GM12878 (cell line): ENCODE measurements around the gene SLC6A3. TPM values are rescaled to one million over a fixed set of nuclear protein-coding genes. Genes with fewer than 3 reads are reported as not detected.

Source experiments
- ATAC-seq: fragments of 200-7000 bp; cut with Tn5 transposase; 3 replicates; pipeline ENCODE4 v1.9.1; 2020; ENCODE audit warnings: mild to moderate bottlenecking, moderate library complexity
- BruUV-seq: library from RNA; stranded (reverse); fragments of 400-500 nt; replicated peaks from 2 replicates; lab custom pipeline; 2021; lab: Mats Ljungman, UMichigan
- CTCF ChIA-PET: fragments of 300-600 bp; sonication (Branson Sonifier 250); formaldehyde crosslinking; extraction: SDS; loops from one replicate; lab custom pipeline; 2021; ENCODE audit warnings: inconsistent platforms; lab: Yijun Ruan, JAX
- POLR2A ChIA-PET: fragments of 350-600 bp; formaldehyde crosslinking; extraction: SDS; loops from one replicate; lab custom pipeline; 2021; ENCODE audit warnings: inconsistent platforms; lab: Charles Lee
- RAD21 ChIA-PET: fragments of 300-600 bp; sonication (Branson Sonifier 250); formaldehyde crosslinking; loops from one replicate; lab custom pipeline; 2023; ENCODE audit warnings: antibody characterized with exemption; ENCODE audit not compliant: unreplicated experiment; lab: Charles Lee
- SMC1A ChIA-PET: fragments of 300-600 bp; sonication (Branson Sonifier 250); formaldehyde crosslinking; loops from one replicate; lab custom pipeline; 2023; ENCODE audit not compliant: unreplicated experiment, uncharacterized antibody; lab: Charles Lee
- DNase-seq: peaks from one replicate; pipeline ENCODE4 v3.0.0-alpha.2; 2011; ENCODE audit warnings: low read depth, low spot score
- FAIRE-seq: peaks from 3 replicates; lab custom pipeline; 2011; peaks lifted over from hg19 to GRCh38; lab: Jason Lieb, UNC
- H2AFZ ChIP-seq: 2 replicates; pipeline ENCODE4 v1.6.0; 2011; ENCODE audit warnings: low read depth, low read length, control low read depth; ENCODE audit not compliant: control insufficient read depth
- H3K27ac ChIP-seq: 2 replicates; pipeline ENCODE4 v1.5.1; 2011; ENCODE audit warnings: control low read depth; ENCODE audit not compliant: control insufficient read depth, insufficient read depth
- H3K27me3 ChIP-seq, 2 experiments: replicated peaks in 1 of 2; 2 replicates each; pipeline versions ENCODE4 v1.6.0 to v1.6.1; 2011; ENCODE audit warnings: low read length in 1 of 2; ENCODE audit not compliant: control insufficient read depth in 2 of 2, insufficient read depth in 2 of 2
- H3K36me3 ChIP-seq, 2 experiments: 2 replicates each; pipeline ENCODE4 v1.5.1; 2011; ENCODE audit warnings: low read length in 1 of 2; ENCODE audit not compliant: control insufficient read depth in 2 of 2, insufficient read depth in 2 of 2
- H3K4me1 ChIP-seq: 2 replicates; pipeline ENCODE4 v1.6.1; 2011; ENCODE audit warnings: mild to moderate bottlenecking, low read length, moderate library complexity, mixed read lengths; ENCODE audit not compliant: control insufficient read depth, insufficient read depth
- H3K4me2 ChIP-seq: 2 replicates; pipeline ENCODE4 v1.6.0; 2011; ENCODE audit warnings: control low read depth; ENCODE audit not compliant: control insufficient read depth, insufficient read depth
- H3K4me3 ChIP-seq: fragments of 200-600 bp; sonication (generic); 2 replicates; pipeline ENCODE4 v1.5.1; 2016
- H3K79me2 ChIP-seq: 2 replicates; pipeline ENCODE4 v1.6.0; 2011; ENCODE audit warnings: low read length; ENCODE audit not compliant: control insufficient read depth, insufficient read depth
- H3K9ac ChIP-seq: 2 replicates; pipeline ENCODE4 v1.8.0; 2011; ENCODE audit warnings: low read length, control low read depth, mixed read lengths; ENCODE audit not compliant: control insufficient read depth, insufficient read depth
- H3K9me3 ChIP-seq: replicated peaks from 3 replicates; pipeline ENCODE4 v1.5.1; 2011; ENCODE audit warnings: mild to moderate bottlenecking, low read length; ENCODE audit not compliant: control insufficient read depth, insufficient read depth
- H4K20me1 ChIP-seq: 2 replicates; pipeline ENCODE4 v1.6.0; 2011; ENCODE audit not compliant: control insufficient read depth, insufficient read depth
- ATF2 ChIP-seq: IDR thresholded peaks from 2 replicates; pipeline ENCODE4 v1.6.1; 2012; ENCODE audit warnings: low read length, inconsistent platforms
- EGR1 ChIP-seq, 2 experiments: IDR thresholded peaks; 1 replicate in 1 of 2; 2 replicates in 1 of 2; pipeline ENCODE4 v1.6.1; 2011 to 2012; ENCODE audit warnings: low read depth in 2 of 2, low read length in 2 of 2, borderline replicate concordance in 1 of 2, mild to moderate bottlenecking in 1 of 2, moderate library complexity in 1 of 2
- GATAD2B ChIP-seq: fragments of 450-650 bp; conservative IDR thresholded peaks from 2 replicates; pipeline ENCODE4 v1.6.1; 2017; ENCODE audit warnings: low read depth, mild to moderate bottlenecking, moderate library complexity
- HDAC2 ChIP-seq: fragments of 200-600 bp; sonication (generic); IDR thresholded peaks from 2 replicates; pipeline ENCODE4 v1.6.1; 2017
- IKZF1 ChIP-seq: fragments of 450-650 bp; conservative IDR thresholded peaks from 2 replicates; pipeline ENCODE4 v1.6.1; 2017; ENCODE audit warnings: antibody characterized with exemption, mild to moderate bottlenecking
- MEF2A ChIP-seq: IDR thresholded peaks from 2 replicates; pipeline ENCODE4 v1.6.1; 2011; ENCODE audit warnings: low read depth, mild to moderate bottlenecking, low read length, moderate library complexity; ENCODE audit not compliant: insufficient read depth
- MLLT1 ChIP-seq: fragments of 450-650 bp; IDR thresholded peaks from 2 replicates; pipeline ENCODE4 v1.6.1; 2016; ENCODE audit warnings: mild to moderate bottlenecking
- NRF1 ChIP-seq: conservative IDR thresholded peaks from 2 replicates; pipeline ENCODE4 v1.6.1; 2011; ENCODE audit warnings: mild to moderate bottlenecking, low read depth, low read length, improper control_type of control experiment
- SRF ChIP-seq, 2 experiments: IDR thresholded peaks; 2 replicates each; pipeline ENCODE4 v1.6.1; 2011; ENCODE audit warnings: low read depth in 2 of 2, low read length in 2 of 2, mild to moderate bottlenecking in 1 of 2, moderate library complexity in 1 of 2
- TCF3 ChIP-seq: IDR thresholded peaks from 2 replicates; pipeline ENCODE4 v1.6.1; 2012; ENCODE audit warnings: low read depth, mild to moderate bottlenecking, low read length, borderline replicate concordance; ENCODE audit not compliant: insufficient read depth
- ZNF24 ChIP-seq: fragments of 450-650 bp; IDR thresholded peaks from 2 replicates; pipeline ENCODE4 v1.6.1; 2017; ENCODE audit warnings: antibody characterized with exemption, mild to moderate bottlenecking
- WGBS: methylation state at CpG from one replicate; pipeline ENCODE4 v1.1.6; 2016; ENCODE audit warnings: low lambda C conversion rate; ENCODE audit not compliant: insufficient replicate concordance, insufficient coverage; ENCODE audit errors: missing lambda C conversion rate; 5-methylcytosine and 5-hydroxymethylcytosine counted together
- in situ Hi-C: fragments of 300-500 bp; cut with MboI; formaldehyde crosslinking; loops from 9 replicates; pipeline ENCODE4 v1.14.3; 2018; ENCODE audit warnings: mixed read lengths
- intact Hi-C: fragments of 100-400 bp; cut with micrococcal nuclease; formaldehyde crosslinking; loops from one replicate; pipeline ENCODE4 v1.14.2; 2022; ENCODE audit not compliant: unreplicated experiment
- polyA plus RNA-seq, 11 experiments: library from polyadenylated mRNA; depleted of rRNA in 4 of 11; unstranded in 6 of 11; stranded (reverse) in 5 of 11; fragments of >200 nt; fragmentation: Nextera tagmentation in 4 of 11; fragmentation: Illumina TruSeq in 1 of 11; extraction: Ambion mirVana in 4 of 11; extraction: Trizol in 1 of 11; gene quantifications; 1 replicate in 1 of 11; 2 replicates in 10 of 11; pipeline versions ENCODE4 v1.2.1 to v1.2.3, GENCODE V29; 2011 to 2016; ENCODE audit warnings: inconsistent platforms in 2 of 11, missing spikeins in 2 of 11, low read depth in 1 of 11
- total RNA-seq, 4 experiments: library from RNA; depleted of rRNA in 3 of 4; stranded (reverse); fragments of >200 nt in 3 of 4; fragmentation: Illumina TruSeq in 1 of 4; extraction: Trizol in 1 of 4; gene quantifications; 2 replicates each; pipeline versions ENCODE4 v1.2.1 to v1.2.3, GENCODE V29; 2013 to 2021

Gene SLC6A3
- total and polyA plus RNA-seq, 10 of the 15 experiments (the other 5 are each of a cell fraction or from before 2014, with no cell fraction given) = 0.01 TPM; not detected in 9

GRCh38 chr5:1414311-1415058 lies 30.8 kb downstream of the SLC6A3 start:
- no peak overlapping the region for H3K4me3 ChIP-seq
- DNase-seq (no peak), FAIRE-seq (no peak), ATAC-seq (peak; percentile 59)
- ChIA-PET SMC1A (no interaction called here), RAD21 (no interaction called here), CTCF (no interaction called here), POLR2A (no interaction called here)
- BruUV-seq = no TSS peak
- in situ Hi-C loops (no loop called here), intact Hi-C loops (no loop called here)
- WGBS = 27% methylated on average over 27 of the region's 27 CpGs
- H3K27me3 ChIP-seq = peaks cover 0 to 2% of the 10 kb centered on the region in 2 experiments; a peak in 2 of 4 replicates
- H3K27ac ChIP-seq = no peak overlapping the region
- no peaks in the 10 kb centered on the region for H3K9me3 ChIP-seq
- H3K36me3 ChIP-seq = no peaks in the 10 kb centered on the region
- no peaks in the 10 kb centered on the region for H4K20me1 ChIP-seq
- TF ChIP-seq SRF (IDR thresholded peaks at IDR 0.05; ENCODE audit: low read depth in 2 of 2, low read length in 2 of 2) (no peak), NRF1 (no peak), IKZF1 (no peak), TCF3 (no peak), MEF2A (no peak), HDAC2 (no peak), EGR1 (IDR thresholded peaks at IDR 0.05; ENCODE audit: borderline replicate concordance in 1 of 2, low read depth in 2 of 2, low read length in 2 of 2) (no peak), ZNF24 (no peak), ATF2 (no peak), GATAD2B (no peak), MLLT1 (no peak)
- no peak overlapping the region for H3K9ac ChIP-seq
- H3K4me1 ChIP-seq = no peaks in the 10 kb centered on the region
- no peak overlapping the region for H2AFZ ChIP-seq
- H3K4me2 ChIP-seq = no peak overlapping the region
- no peaks in the 10 kb centered on the region for H3K79me2 ChIP-seq
